ENCODE measurements around the gene HTRA3.

DNA sequence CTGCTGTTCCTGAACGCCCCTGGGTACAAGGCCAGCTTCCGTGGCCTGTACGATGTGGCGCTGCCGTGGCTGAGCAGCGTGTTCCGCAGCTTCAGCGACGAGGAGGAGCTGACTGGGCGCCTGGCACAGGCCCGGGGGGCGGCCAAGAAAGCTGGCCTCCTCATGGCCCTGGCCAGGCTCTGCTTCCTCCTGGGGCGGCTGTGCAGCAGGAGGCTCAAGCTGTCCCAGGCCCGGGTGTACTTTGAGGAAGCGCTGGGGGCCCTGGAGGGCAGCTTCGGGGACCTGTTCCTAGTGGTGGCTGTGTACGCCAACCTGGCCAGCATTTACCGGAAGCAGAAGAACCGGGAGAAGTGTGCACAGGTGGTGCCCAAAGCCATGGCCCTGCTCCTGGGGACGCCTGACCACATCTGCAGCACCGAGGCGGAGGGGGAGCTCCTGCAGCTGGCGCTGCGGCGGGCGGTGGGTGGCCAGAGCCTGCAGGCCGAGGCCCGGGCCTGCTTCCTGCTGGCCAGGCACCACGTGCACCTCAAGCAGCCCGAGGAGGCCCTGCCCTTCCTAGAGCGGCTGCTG, 42.3 kb upstream of the HTRA3 start:
- TF ChIP-seq, protein P1, sequence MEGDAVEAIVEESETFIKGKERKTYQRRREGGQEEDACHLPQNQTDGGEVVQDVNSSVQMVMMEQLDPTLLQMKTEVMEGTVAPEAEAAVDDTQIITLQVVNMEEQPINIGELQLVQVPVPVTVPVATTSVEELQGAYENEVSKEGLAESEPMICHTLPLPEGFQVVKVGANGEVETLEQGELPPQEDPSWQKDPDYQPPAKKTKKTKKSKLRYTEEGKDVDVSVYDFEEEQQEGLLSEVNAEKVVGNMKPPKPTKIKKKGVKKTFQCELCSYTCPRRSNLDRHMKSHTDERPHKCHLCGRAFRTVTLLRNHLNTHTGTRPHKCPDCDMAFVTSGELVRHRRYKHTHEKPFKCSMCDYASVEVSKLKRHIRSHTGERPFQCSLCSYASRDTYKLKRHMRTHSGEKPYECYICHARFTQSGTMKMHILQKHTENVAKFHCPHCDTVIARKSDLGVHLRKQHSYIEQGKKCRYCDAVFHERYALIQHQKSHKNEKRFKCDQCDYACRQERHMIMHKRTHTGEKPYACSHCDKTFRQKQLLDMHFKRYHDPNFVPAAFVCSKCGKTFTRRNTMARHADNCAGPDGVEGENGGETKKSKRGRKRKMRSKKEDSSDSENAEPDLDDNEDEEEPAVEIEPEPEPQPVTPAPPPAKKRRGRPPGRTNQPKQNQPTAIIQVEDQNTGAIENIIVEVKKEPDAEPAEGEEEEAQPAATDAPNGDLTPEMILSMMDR (IDR thresholded peaks at IDR 0.05), result no peak
- TF ChIP-seq POLR2A (IDR thresholded peaks at IDR 0.05), result no peak
